Amniotic epithelial cell (primary cell): ENCODE data around the gene SPEG.
A peak's percentile ranks its signal among the peaks of the same experiment; 100 is the strongest.
"Not testable (repeated sequence)": the region's sequence is repeated elsewhere in the genome, so short reads cannot be mapped to it uniquely, and the experiment has no call there.

ENCODE experiments used
- DNase-seq: peaks from one replicate; pipeline ENCODE4 v3.0.0-alpha.2; 2010; ENCODE audit warnings: low read depth

Gene SPEG

DNA sequence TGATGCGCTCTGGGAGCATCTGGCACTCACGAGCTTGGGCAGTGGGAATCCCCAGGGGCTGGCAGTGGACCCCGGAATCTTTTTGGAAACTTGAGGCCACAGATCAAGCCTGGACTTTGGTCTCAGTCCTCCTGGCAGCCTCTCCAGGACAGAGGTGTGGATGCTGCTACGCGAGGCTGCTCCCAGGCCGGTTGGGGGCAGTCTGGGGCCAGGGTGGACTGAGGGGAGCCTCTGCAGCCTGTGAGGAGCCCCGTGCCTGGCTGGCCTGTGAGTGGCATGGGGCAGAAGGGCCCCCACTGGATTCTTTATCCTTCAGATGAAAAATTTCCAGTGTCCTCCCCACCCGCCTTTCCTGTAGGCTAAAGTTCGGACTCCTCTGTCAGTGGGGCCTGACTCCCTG is 29.2 kb upstream of the SPEG start:
- DNase-seq = no peak

GRCh38 chr2:219405958-219406860 is 28.4 kb upstream of the SPEG start:
- DNase-seq = no peak

- peak; percentile 83 for DNase-seq
Observed at GRCh38 chr2:219406861-219407230, 27.8 kb upstream of the SPEG start.

- not testable (repeated sequence) for DNase-seq
Observed at GRCh38 chr2:219407343-219407742, 27.3 kb upstream of the SPEG start.

DNA sequence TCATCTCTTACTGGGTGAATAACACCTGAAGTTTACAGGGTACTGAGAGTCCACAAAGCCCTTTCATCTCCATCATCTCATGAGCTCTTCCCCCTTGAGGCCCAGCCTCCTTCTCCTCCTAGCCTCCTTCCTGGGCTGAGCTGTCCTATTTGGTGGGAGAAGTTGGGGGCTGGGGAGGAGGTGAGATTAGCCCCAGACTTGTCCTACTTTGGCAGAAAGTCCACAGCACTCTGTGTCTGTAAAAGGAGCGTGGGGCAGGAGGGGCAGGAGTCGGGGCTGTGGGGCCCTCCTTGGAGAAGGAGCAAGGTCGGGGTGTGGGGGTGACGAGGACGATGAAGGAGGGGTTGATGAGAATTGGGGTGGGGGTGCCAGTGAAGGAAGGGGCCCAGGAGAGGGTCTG is 26.4 kb upstream of the SPEG start:
- no peak for DNase-seq

DNA sequence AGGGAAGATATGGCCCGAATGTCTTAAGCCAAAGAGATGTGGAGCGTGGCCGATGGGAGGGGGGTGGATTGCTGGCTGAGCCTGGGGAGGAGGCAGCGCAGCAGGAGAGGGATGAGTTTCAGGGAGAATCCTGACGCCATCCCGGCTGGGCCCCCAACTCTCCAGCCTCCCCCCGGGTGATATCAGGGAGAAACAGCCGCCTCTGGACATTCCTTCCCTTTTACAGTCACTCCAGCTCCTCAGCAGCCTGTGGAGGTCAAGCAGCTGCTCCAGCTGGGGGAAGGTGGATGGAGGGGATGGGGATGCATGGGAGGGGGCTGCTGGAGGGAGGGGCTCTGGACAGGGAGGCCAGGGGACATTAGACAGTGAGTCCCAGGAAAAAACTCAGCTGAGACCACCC is 26.0 kb upstream of the SPEG start:
- peak; percentile 48 for DNase-seq

DNA sequence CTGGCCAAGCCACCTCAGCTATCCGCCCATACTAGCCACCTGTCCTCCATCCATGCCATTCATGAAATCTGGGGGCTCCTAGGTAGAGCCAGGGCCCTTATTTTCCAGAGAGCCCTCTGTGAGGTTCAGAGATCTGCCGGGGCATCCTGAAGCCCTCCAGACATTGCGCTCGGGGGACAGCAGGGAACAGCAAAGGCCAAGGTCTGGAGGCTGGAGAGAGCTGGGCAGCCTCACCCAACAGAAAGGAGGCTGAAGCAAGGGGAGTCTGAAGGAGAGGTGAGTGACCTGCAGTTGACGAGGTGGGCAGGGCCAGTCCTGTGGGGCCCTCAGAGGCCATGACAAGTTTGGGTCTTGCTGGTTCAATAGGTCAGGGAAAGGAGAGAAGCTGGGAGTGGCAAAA is 25.0 kb upstream of the SPEG start:
- DNase-seq = no peak

DNA sequence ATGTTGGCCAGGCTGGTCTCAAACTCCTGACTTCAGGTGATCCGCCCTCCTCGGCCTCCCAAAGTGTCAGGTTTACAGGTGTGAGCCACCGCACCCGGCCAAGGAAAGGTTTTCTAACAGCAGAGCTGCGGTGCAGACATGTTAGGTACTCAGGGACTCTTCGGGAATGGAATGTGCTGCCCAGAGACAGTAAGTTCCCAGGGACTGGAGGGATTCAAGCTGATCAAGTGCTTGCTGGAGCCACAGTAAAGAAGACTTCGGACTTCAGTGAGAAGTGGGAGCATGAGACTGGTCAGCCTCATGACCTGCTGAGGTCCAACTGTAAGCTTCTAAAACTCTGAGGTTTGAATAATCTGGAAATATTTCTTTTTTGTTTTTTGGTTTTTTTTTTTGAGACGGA is 24.3 kb upstream of the SPEG start:
- DNase-seq = no peak

DNA sequence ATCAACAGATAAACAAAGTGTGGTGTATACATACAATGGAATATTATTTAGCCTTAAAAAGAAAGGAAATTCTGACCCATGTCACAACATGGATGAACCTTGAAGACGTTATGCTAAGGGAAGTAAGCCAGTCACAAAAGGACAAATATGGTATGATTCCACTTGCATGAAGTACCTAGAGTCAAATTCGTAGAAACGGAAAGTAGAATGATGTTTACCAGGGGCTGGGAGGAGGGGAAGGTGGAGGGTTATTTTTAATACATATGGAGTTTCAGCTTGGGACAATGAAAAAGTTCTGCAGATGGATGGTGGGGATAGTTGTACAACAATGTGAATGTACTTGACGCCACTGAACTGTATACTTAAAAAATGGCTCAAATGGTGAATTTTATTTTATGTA is 19.8 kb upstream of the SPEG start:
- DNase-seq = no peak

DNA sequence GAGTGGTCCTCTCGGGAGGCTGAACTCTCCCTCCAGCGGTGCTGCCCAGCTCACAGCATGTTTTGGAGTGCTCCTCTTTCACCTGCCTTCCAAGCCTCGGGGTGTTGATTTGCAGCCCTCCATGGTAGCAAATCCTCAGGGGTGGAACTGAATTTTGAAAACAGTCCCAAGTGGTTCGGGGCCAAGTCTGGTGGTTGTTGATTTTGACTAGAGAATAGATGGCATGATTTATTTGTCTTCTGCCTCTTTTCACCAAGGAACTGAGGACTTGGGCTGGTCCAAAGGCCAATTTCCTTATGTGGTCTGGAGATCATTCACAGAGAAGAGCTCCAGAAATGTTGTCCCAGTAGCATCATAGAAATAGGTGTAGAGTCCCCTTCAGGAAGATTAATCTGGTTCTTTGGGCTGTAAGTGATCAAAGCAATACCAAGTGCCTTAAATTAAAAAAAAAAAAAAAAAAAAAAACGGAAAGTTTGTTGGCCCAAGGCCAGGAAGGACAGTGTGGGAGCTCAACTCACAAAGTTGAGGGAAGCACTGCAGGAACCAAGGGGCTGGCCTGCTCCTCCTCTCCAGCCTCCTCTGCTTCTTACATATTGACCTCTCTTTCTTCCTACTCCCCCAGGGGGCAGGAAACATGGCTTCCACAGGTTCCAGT is 18.9 kb upstream of the SPEG start:
- no peak for DNase-seq

DNA sequence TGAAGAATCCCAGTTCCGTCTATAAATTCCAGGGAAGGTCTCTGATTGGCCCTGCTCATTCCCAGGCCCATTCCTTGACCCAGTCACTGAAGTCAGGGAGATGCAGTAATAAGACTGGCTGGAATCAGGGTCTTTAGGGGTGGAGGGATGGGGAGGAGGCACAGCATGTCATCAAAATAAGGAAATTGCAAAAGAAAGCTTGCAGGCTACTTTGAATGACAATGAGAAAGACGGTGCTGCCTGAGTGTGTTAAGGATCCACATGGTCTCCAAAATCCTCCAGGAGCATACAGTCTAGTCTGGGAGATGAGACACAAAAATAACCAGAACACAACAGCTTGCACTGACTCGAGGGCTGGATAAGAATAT is 18.4 kb upstream of the SPEG start:
- no peak for DNase-seq

DNA sequence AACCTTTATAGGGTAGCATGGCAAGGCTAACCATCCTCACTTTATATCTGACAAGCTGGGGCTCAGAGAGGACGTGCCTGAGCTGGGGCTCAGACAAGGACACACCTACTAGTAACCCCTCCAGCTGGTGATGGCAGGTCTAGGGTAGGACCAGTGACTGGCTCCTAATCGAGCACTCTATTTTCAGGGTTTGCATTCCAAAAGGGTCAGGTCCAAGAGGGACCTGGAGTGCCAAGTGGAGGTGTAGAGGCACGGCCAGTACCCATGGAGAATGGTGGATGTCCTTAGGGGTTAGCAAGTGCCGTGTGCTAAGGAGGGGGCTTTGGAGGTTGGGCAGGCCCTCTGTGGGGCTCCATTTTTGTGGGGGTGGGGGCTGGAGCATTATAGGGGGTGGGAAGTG is 17.7 kb upstream of the SPEG start:
- no peak for DNase-seq

GRCh38 chr2:219417374-219417773 is 17.3 kb upstream of the SPEG start:
- DNase-seq = peak; percentile 31

DNA sequence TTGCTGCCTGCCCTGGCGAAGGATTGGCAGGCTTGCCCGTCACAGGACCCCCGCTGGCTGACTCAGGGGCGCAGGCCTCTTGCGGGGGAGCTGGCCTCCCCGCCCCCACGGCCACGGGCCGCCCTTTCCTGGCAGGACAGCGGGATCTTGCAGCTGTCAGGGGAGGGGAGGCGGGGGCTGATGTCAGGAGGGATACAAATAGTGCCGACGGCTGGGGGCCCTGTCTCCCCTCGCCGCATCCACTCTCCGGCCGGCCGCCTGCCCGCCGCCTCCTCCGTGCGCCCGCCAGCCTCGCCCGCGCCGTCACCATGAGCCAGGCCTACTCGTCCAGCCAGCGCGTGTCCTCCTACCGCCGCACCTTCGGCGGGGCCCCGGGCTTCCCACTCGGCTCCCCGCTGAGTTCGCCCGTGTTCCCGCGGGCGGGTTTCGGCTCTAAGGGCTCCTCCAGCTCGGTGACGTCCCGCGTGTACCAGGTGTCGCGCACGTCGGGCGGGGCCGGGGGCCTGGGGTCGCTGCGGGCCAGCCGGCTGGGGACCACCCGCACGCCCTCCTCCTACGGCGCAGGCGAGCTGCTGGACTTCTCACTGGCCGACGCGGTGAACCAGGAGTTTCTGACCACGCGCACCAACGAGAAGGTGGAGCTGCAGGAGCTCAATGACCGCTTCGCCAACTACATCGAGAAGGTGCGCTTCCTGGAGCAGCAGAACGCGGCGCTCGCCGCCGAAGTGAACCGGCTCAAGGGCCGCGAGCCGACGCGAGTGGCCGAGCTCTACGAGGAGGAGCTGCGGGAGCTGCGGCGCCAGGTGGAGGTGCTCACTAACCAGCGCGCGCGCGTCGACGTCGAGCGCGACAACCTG is 16.3 kb upstream of the SPEG start, which contains the start of gene DES:
Gene DES (plus strand): TSS at position 223 of the 857 bp plus-strand sequence. CDS start 86 bp downstream, at position 309.
- peak; percentile 39 for DNase-seq

DNA sequence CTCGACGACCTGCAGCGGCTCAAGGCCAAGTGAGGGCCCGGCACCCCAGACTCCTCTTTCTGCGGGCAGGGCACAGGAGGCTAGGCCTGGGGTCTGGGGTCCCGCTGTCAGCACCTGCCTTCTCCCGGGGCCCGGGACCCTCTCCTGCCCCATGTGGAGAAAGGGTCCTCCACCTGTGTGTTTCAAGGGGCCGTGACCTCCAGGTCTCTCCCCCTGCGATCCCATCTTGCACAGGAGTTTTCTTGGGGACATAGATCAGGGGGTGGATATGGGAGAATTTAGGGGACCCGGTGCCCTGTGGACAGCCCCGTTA is 15.7 kb upstream of the SPEG start:
- DNase-seq = no peak

- no peak for DNase-seq
Observed at GRCh38 chr2:219419331-219420197, 15.1 kb upstream of the SPEG start.

GRCh38 chr2:219420687-219421086 is 14.0 kb upstream of the SPEG start:
- DNase-seq = no peak

DNA sequence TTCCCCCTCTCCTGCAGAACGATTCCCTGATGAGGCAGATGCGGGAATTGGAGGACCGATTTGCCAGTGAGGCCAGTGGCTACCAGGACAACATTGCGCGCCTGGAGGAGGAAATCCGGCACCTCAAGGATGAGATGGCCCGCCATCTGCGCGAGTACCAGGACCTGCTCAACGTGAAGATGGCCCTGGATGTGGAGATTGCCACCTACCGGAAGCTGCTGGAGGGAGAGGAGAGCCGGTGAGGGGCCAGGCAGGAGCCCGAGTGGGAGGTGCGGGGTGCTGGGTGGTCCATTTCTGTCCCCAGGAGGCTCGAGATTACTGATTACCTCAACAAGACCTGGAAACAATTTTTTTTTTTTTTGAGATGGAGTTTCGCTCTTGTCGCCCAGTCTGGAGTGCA is 13.3 kb upstream of the SPEG start:
- no peak for DNase-seq

- DNase-seq = no peak
Observed at GRCh38 chr2:219422952-219423534, 11.6 kb upstream of the SPEG start.

DNA sequence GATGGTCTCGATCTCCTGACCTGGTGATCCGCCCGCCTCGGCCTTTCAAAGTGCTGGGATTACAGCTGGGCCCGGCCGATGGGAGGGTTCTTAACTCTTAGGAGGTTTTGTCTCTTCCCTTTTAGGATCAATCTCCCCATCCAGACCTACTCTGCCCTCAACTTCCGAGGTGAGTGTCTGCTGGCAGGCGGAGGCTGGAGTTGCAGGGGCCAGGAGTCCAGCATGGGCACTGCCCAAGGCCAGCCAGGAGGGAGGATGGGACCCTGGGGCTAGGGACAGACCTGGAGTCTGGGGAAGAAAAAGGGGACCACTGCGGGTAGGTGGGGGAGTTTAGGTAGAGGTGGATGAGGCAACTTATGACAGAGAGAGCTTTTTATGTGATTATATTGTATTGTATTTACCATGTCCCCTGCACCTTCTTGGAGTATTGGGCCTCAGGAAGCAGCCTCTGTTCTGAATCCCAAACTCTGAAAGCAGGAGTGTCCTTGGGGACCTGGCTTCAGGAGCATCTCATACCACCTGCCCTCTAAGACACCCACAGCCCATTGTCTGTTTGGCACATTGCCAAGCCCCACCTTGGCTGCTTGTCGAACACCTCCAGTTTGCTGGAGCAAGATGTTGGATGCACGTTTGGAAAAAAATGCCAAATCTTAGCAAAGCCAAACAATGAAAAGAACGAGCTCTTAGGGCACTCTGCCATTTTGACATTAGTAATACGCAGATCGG is 10.8 kb upstream of the SPEG start:
- DNase-seq = no peak
